Fibroblast of lung (primary cell): ENCODE data around the gene MTAP. TPM values are rescaled to one million over a fixed set of nuclear protein-coding genes. Genes with fewer than 3 reads are reported as not detected.
A peak's percentile ranks its signal among the peaks of the same experiment; 100 is the strongest.

Source experiments
- DNase-seq, 2 donors: peaks; one replicate each; pipeline versions ENCODE4 v3.0.0 to v3.0.0-alpha.2; 2010; ENCODE audit warnings: low read depth in 2 of 2
- H2AFZ ChIP-seq: 2 replicates; pipeline ENCODE4 v1.5.1; 2012; ENCODE audit warnings: low read length, control low read depth, inconsistent platforms
- H3K27ac ChIP-seq: 2 replicates; pipeline ENCODE4 v1.5.1; 2011; ENCODE audit warnings: low read length, control low read depth; ENCODE audit not compliant: insufficient read depth
- H3K27me3 ChIP-seq: 2 replicates; pipeline ENCODE4 v1.5.1; 2011; ENCODE audit warnings: mild to moderate bottlenecking, low read length; ENCODE audit not compliant: control insufficient read depth, insufficient read depth
- H3K36me3 ChIP-seq: 2 replicates; pipeline ENCODE4 v1.5.1; 2011; ENCODE audit warnings: low read length; ENCODE audit not compliant: control insufficient read depth, insufficient read depth
- H3K4me1 ChIP-seq: 2 replicates; pipeline ENCODE4 v1.5.1; 2011; ENCODE audit warnings: low read length; ENCODE audit not compliant: control insufficient read depth, insufficient read depth; ENCODE audit errors: extremely low read depth
- H3K4me2 ChIP-seq: 2 replicates; pipeline ENCODE4 v1.5.1; 2011; ENCODE audit warnings: low read length, control low read depth; ENCODE audit not compliant: insufficient read depth; ENCODE audit errors: extremely low read depth
- H3K4me3 ChIP-seq, 4 experiments: fragments of 200-600 bp in 1 of 4; sonication (generic) in 1 of 4; replicated peaks in 1 of 4; 2 replicates each; pipeline ENCODE4 v1.5.1; 2011 to 2016; ENCODE audit warnings: low read length in 4 of 4, low read depth in 3 of 4, mild to moderate bottlenecking in 3 of 4, control low read depth in 2 of 4, inconsistent platforms in 1 of 4, mixed read lengths in 1 of 4; ENCODE audit not compliant: insufficient read depth in 1 of 4; ENCODE audit errors: control extremely low read depth in 1 of 4
- H3K79me2 ChIP-seq: 2 replicates; pipeline ENCODE4 v1.5.1; 2012; ENCODE audit warnings: mild to moderate bottlenecking, low read length, inconsistent platforms; ENCODE audit not compliant: control insufficient read depth, insufficient read depth
- H3K9ac ChIP-seq: 2 replicates; pipeline ENCODE4 v1.5.1; 2011; ENCODE audit warnings: mild to moderate bottlenecking, low read length, control low read depth; ENCODE audit not compliant: insufficient read depth
- H3K9me3 ChIP-seq: 2 replicates; pipeline ENCODE4 v1.5.1; 2012; ENCODE audit warnings: low read depth, low read length; ENCODE audit not compliant: control insufficient read depth, insufficient read depth
- H4K20me1 ChIP-seq: 2 replicates; pipeline ENCODE4 v1.5.1; 2011; ENCODE audit warnings: low read length; ENCODE audit not compliant: control insufficient read depth, insufficient read depth; ENCODE audit errors: extremely low read depth
- CTCF ChIP-seq, 2 donors: IDR thresholded peaks in 1 of 2; conservative IDR thresholded peaks in 1 of 2; 1 replicate in 1 of 2; 2 replicates in 1 of 2; pipeline ENCODE4 v1.5.1; 2011 to 2012; ENCODE audit warnings: low read length in 2 of 2, control low read depth in 1 of 2, inconsistent platforms in 1 of 2, low read depth in 1 of 2, mild to moderate bottlenecking in 1 of 2
- EZH2 ChIP-seq: IDR thresholded peaks from 2 replicates; pipeline ENCODE4 v1.5.1; 2012; ENCODE audit warnings: low read length, control low read depth, mild to moderate bottlenecking; ENCODE audit errors: missing control alignments
- polyA plus RNA-seq, 2 donors: library from polyadenylated mRNA; depleted of rRNA in 1 of 2; stranded (reverse) in 1 of 2; unstranded in 1 of 2; fragments of >200 nt; gene quantifications; 2 replicates each; pipeline ENCODE4 v1.2.1, GENCODE V29; 2011 to 2012; ENCODE audit warnings: missing spikeins in 1 of 2
- total RNA-seq: library from RNA; depleted of rRNA; stranded (reverse); fragments of >200 nt; gene quantifications from 2 replicates; pipeline ENCODE4 v1.2.1, GENCODE V29; 2014

Gene MTAP
- total and polyA plus RNA-seq, 2 donors (not counting 1 experiment from before 2014, with no cell fraction given), result 20.0 to 27.6 TPM

- Histone ChIP-seq H3K27ac (no peak overlapping the region), H3K36me3 (no peaks in the 10 kb centered on the region), H2AFZ (no peak overlapping the region), H3K4me2 (no peak overlapping the region), H3K79me2 (no peaks in the 10 kb centered on the region), H3K4me1 (no peaks in the 10 kb centered on the region), H3K4me3 (no peak overlapping the region), H3K9me3 (no peaks in the 10 kb centered on the region), H4K20me1 (no peaks in the 10 kb centered on the region), H3K27me3 (peaks cover 52% of the 10 kb centered on the region), H3K9ac (no peak overlapping the region)
- DNase-seq, result no peak
- peak; percentile 12 for TF ChIP-seq EZH2
- no peak for TF ChIP-seq CTCF (conservative IDR thresholded peaks at IDR 0.05 in 1 of 2, IDR thresholded peaks at IDR 0.05 in 1 of 2; ENCODE audit: low read depth in 1 of 2, low read length in 2 of 2)
Observed at GRCh38 chr9:21976334-21976875, 174.0 kb downstream of the MTAP start.

DNA sequence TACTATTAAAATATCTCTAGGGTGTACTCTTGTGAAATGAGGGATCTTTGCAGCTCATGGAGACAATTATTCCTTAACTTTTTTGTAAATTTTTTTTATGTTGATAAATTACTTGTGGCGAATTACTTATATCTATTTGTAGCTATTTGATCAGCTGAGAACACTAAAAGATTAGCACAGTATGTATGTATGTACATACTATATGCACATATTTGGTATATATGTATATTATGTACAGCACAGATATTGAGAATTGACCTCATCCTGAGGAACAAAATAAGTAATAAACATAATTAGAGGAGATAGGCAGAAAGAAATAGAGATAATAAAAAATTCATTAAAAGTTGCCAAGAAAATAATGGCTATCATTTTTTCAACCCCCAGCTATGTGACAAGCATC, 180.0 kb downstream of the MTAP start:
- Histone ChIP-seq H3K4me1 (no peaks in the 10 kb centered on the region), H3K79me2 (no peaks in the 10 kb centered on the region), H3K36me3 (no peaks in the 10 kb centered on the region), H3K27me3 (peaks cover 5% of the 10 kb centered on the region), H3K27ac (no peak overlapping the region), H3K9me3 (no peaks in the 10 kb centered on the region), H4K20me1 (no peaks in the 10 kb centered on the region), H2AFZ (no peak overlapping the region), H3K9ac (no peak overlapping the region), H3K4me3 (no peak overlapping the region), H3K4me2 (no peak overlapping the region)
- no peak for DNase-seq
- TF ChIP-seq CTCF (conservative IDR thresholded peaks at IDR 0.05 in 1 of 2, IDR thresholded peaks at IDR 0.05 in 1 of 2; ENCODE audit: low read depth in 1 of 2, low read length in 2 of 2), result no peak
- no peak for TF ChIP-seq EZH2

- H3K27me3 ChIP-seq, result peaks cover 4% of the 10 kb centered on the region
- no peaks in the 10 kb centered on the region for H3K9me3 ChIP-seq
- no peak overlapping the region for H3K27ac ChIP-seq
Observed at GRCh38 chr9:21982861-21983560, 180.6 kb downstream of the MTAP start.

More at GRCh38 chr9:21982861-21983560, 180.6 kb downstream of the MTAP start:
- DNase-seq, result no peak
- no peak overlapping the region for H3K9ac ChIP-seq
- H3K79me2 ChIP-seq, result no peaks in the 10 kb centered on the region
- H4K20me1 ChIP-seq, result no peaks in the 10 kb centered on the region
- no peak overlapping the region for H3K4me2 ChIP-seq
- H3K36me3 ChIP-seq, result no peaks in the 10 kb centered on the region
- no peaks in the 10 kb centered on the region for H3K4me1 ChIP-seq
- H3K4me3 ChIP-seq, result no peak overlapping the region
- TF ChIP-seq CTCF (conservative IDR thresholded peaks at IDR 0.05 in 1 of 2, IDR thresholded peaks at IDR 0.05 in 1 of 2; ENCODE audit: low read depth in 1 of 2, low read length in 2 of 2) (no peak), EZH2 (no peak)
- H2AFZ ChIP-seq, result no peak overlapping the region
